ENCODE measurements around the gene CRYGN.

DNA sequence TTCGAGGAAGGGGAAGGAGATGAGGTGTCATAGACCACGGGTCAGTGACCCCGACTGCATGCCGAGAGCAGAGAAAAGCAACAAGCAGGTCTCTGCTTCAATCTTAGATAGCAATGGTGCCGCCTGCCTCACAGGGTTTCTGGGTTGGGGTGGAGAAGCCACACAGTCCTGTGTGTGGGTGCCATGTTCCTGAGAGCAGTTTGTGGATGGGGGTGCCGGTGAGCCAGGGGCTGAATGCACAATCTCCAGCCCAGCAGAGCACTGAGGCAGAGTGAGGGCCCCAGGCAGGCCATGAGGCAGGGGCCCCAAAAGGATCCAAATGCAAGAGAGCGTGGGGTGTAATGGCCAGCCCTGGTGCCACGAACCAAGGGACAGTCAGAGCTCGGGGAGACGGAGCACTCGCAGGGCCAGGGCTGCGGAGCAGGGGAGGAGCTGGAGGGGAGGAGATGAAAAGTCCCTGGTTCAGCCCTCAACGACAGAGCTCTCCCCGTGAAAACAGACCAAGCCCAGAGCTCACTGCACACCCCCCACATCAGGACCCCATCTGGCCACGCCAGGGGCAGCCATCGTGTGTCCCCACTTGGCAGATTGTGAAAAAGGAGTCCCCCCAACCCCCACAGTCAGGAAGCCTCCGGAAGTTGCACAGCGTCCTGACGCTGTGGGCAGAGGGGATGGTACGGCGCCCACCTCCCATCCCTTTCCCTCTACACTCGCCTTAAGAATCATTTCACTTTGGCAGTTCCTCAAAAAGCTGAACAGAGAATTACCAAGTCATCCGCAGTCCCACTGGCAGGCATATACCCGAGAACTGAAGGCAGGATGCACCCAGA lies 50.0 kb downstream of the CRYGN start:
- no peak for TF ChIP-seq ZNF8 (CRISPR knock-in tag; IDR thresholded peaks at IDR 0.05)
- TF ChIP-seq RARB (CRISPR knock-in tag; IDR thresholded peaks at IDR 0.05), result no peak

Measured in SK-N-SH treated with all-trans-retinoic acid at 6 μM for 48 hours (cell line).